RWPE2 (cell line): Measurements from ENCODE around the gene DTNB.
A peak's percentile ranks its signal among the peaks of the same experiment; 100 is the strongest.

Experiments used
- ATAC-seq: fragments of 200-7000 bp; cut with Tn5 transposase; 3 replicates; pipeline ENCODE4 v1.9.1; 2021; ENCODE audit warnings: low read depth
- DNase-seq: peaks from one replicate; pipeline ENCODE4 v3.0.0-alpha.2; 2020; ENCODE audit warnings: low spot score
- H3K27ac ChIP-seq: fragments of 450-650 bp; 2 replicates; pipeline ENCODE4 v1.5.1; 2017; ENCODE audit warnings: mild to moderate bottlenecking; ENCODE audit not compliant: poor library complexity, severe bottlenecking
- H3K27me3 ChIP-seq: fragments of 250-450 bp; sonication (Bioruptor Pico); 2 replicates; pipeline ENCODE4 v1.5.1; 2021; ENCODE audit warnings: mild to moderate bottlenecking, moderate library complexity; ENCODE audit not compliant: insufficient read depth, poor library complexity, severe bottlenecking
- H3K36me3 ChIP-seq: fragments of 250-450 bp; sonication (Bioruptor Pico); 2 replicates; pipeline ENCODE4 v1.5.1; 2020; ENCODE audit warnings: low read depth, mild to moderate bottlenecking, moderate library complexity
- H3K4me1 ChIP-seq: fragments of 250-450 bp; sonication (Bioruptor Pico); 2 replicates; pipeline ENCODE4 v1.5.1; 2021; ENCODE audit warnings: mild to moderate bottlenecking, moderate library complexity; ENCODE audit not compliant: insufficient read depth, poor library complexity, severe bottlenecking
- H3K4me3 ChIP-seq: fragments of 250-450 bp; sonication (Bioruptor Pico); 2 replicates; pipeline ENCODE4 v1.5.1; 2021; ENCODE audit warnings: mild to moderate bottlenecking, moderate library complexity; ENCODE audit not compliant: severe bottlenecking
- H3K9me3 ChIP-seq: fragments of 250-450 bp; sonication (Bioruptor Pico); 2 replicates; pipeline ENCODE4 v1.5.1; 2021; ENCODE audit warnings: mild to moderate bottlenecking, moderate library complexity; ENCODE audit not compliant: severe bottlenecking
- CTCF ChIP-seq: fragments of 450-650 bp; IDR thresholded peaks from one replicate; pipeline ENCODE4 v1.5.1; 2017; ENCODE audit warnings: mild to moderate bottlenecking, moderate library complexity; ENCODE audit not compliant: poor library complexity, severe bottlenecking

Gene DTNB

GRCh38 chr2:25369439-25369838 is 303.9 kb downstream of the DTNB start:
- Histone ChIP-seq H3K27ac (no peak overlapping the region), H3K9me3 (no peaks in the 10 kb centered on the region), H3K4me1 (peaks cover 13% of the 10 kb centered on the region), H3K27me3 (no peaks in the 10 kb centered on the region), H3K36me3 (no peaks in the 10 kb centered on the region), H3K4me3 (no peak overlapping the region)
- no peak for DNase-seq
- no peak for ATAC-seq
- no peak for TF ChIP-seq CTCF

- peaks cover 12% of the 10 kb centered on the region for H3K4me1 ChIP-seq
- DNase-seq (no peak), ATAC-seq (no peak)
- TF ChIP-seq CTCF: no peak
- H3K27me3 ChIP-seq: no peaks in the 10 kb centered on the region
- no peak overlapping the region for H3K27ac ChIP-seq
- no peaks in the 10 kb centered on the region for H3K36me3 ChIP-seq
- no peak overlapping the region for H3K4me3 ChIP-seq
- no peaks in the 10 kb centered on the region for H3K9me3 ChIP-seq
Observed at GRCh38 chr2:25368660-25369059, 304.7 kb downstream of the DTNB start.

GRCh38 chr2:25367296-25367695 is 306.1 kb downstream of the DTNB start:
- no peak for DNase-seq
- Histone ChIP-seq H3K36me3 (no peaks in the 10 kb centered on the region), H3K9me3 (no peaks in the 10 kb centered on the region), H3K4me1 (peaks cover 9% of the 10 kb centered on the region), H3K27me3 (no peaks in the 10 kb centered on the region), H3K4me3 (no peak overlapping the region), H3K27ac (no peak overlapping the region)
- TF ChIP-seq CTCF: no peak
- ATAC-seq: no peak

- H3K36me3 ChIP-seq: no peaks in the 10 kb centered on the region
- peaks cover 12% of the 10 kb centered on the region for H3K4me1 ChIP-seq
- H3K27ac ChIP-seq: no peak overlapping the region
- DNase-seq (no peak), ATAC-seq (no peak)
- H3K9me3 ChIP-seq: no peaks in the 10 kb centered on the region
- TF ChIP-seq CTCF: no peak
- no peaks in the 10 kb centered on the region for H3K27me3 ChIP-seq
- H3K4me3 ChIP-seq: no peak overlapping the region
Observed at GRCh38 chr2:25366629-25367028, 306.7 kb downstream of the DTNB start.

GRCh38 chr2:25365241-25365640 is 308.1 kb downstream of the DTNB start:
- H3K36me3 ChIP-seq: no peaks in the 10 kb centered on the region
- H3K4me3 ChIP-seq: no peak overlapping the region
- no peak for TF ChIP-seq CTCF
- H3K9me3 ChIP-seq: no peaks in the 10 kb centered on the region
- DNase-seq (no peak), ATAC-seq (peak; percentile 25; the same call in 2 of the 3 replicates)
- no peak overlapping the region for H3K27ac ChIP-seq
- H3K27me3 ChIP-seq: no peaks in the 10 kb centered on the region
- H3K4me1 ChIP-seq: peaks cover 12% of the 10 kb centered on the region
